Activated CD4-positive, alpha-beta T cell treated with anti-CD3 and anti-CD28 coated beads for 48 hours (primary cell): Measurements from ENCODE around the gene NACA2.

Source experiments
- DNase-seq: peaks from one replicate; pipeline ENCODE4 v3.0.0-alpha.2; 2020

Gene NACA2

DNA sequence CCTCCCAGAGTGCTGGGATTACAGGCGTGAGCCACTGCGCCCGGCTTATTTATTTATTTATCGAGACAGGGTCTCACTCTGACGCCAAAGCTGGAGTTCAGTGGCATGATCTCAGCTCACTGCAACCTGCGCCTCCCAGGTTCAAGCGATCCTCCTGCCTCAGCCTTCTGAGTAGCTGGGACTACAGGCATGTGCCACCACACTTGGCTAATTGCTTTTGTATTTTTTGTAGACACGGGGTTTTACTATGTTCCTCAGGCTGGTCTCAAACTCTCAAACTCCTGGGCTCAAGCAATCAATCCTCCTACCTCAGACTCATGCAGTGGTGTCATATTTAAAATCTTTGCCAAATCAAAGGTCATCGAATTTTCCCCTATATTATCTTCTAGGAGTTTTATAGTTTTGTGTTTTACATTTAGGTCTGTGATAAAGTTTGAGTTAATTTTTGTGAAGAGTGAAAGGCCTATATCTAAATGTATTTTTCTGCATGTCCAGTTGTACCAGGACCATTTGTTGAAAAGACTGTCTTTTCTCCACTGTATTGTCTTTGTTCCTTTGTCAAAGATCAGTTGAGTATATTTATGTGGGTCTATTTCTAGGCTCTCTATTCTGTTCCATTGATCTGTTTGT, 47.1 kb downstream of the NACA2 start:
- DNase-seq = no peak

DNA sequence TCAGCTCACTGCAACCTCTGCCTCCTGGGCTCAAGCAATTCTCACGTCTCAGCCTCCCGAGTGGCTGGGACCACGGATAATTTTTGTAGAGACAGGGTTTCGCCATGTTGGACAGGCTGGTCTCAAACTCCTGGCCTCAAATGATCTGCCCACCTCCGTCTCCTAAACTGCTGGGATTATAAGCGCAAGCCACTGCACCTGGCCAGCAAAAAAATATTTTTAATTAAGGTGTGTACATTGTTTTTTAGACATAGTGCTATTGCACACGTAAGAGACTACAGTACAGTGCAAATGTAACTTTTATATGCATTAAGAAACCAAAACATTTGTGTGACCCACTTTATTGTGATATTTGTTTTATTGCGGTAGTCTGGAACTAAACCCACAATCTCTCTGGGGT, 49.0 kb downstream of the NACA2 start:
- DNase-seq = no peak

DNA sequence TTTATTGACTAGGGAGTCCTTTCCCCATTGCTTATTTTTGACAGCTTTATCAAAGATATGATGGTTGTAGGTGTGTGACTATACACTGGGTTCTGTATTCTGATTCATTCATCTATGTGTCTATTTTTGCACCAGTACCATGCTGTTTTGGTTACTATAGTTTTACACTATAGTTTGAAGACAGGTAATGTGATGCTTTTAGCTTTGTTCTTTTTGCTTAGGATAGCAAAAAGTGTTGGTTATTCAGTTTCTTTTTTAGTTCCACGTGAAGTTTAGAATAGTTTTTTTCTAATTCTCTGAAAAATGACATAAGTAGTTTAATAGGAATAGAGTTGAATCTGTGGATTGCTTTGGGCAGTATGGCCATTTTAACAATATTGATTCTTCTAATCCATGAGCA, 50.1 kb downstream of the NACA2 start:
- no peak for DNase-seq
